ENCODE results near the gene KIAA1586. TPM values are rescaled to one million over a fixed set of nuclear protein-coding genes. Genes with fewer than 3 reads are reported as not detected.

Gene KIAA1586
- total and polyA plus RNA-seq, 2 donors (not counting 3 experiments of a cell fraction or from before 2014, with no cell fraction given), result 1.7 to 14.0 TPM

- FAIRE-seq, result no peak
- DNase-seq (ENCODE audit: low read depth, low spot score), result no peak
- peaks cover 1 to 4% of the 10 kb centered on the region in 2 experiments for H3K27me3 ChIP-seq (ENCODE audit: control insufficient read depth in 2 of 2, insufficient read depth in 2 of 2, low read length in 2 of 2)
- no TSS peak for BruUV-seq (replicated peaks)
- peaks cover 10% of the 10 kb centered on the region for H3K4me1 ChIP-seq (ENCODE audit: control insufficient read depth, extremely low read depth, insufficient read depth, low read length)
- H3K9me3 ChIP-seq (replicated peaks; ENCODE audit: control insufficient read depth, insufficient read depth, low read length), result no peaks in the 10 kb centered on the region
- TF ChIP-seq JUN (IDR thresholded peaks at IDR 0.05; ENCODE audit: borderline replicate concordance, insufficient read depth, insufficient read length, low read depth), result no peak
- no peak for TF ChIP-seq MYC (IDR thresholded peaks at IDR 0.05; ENCODE audit: low read depth, low read length)
- TF ChIP-seq, protein P1, sequence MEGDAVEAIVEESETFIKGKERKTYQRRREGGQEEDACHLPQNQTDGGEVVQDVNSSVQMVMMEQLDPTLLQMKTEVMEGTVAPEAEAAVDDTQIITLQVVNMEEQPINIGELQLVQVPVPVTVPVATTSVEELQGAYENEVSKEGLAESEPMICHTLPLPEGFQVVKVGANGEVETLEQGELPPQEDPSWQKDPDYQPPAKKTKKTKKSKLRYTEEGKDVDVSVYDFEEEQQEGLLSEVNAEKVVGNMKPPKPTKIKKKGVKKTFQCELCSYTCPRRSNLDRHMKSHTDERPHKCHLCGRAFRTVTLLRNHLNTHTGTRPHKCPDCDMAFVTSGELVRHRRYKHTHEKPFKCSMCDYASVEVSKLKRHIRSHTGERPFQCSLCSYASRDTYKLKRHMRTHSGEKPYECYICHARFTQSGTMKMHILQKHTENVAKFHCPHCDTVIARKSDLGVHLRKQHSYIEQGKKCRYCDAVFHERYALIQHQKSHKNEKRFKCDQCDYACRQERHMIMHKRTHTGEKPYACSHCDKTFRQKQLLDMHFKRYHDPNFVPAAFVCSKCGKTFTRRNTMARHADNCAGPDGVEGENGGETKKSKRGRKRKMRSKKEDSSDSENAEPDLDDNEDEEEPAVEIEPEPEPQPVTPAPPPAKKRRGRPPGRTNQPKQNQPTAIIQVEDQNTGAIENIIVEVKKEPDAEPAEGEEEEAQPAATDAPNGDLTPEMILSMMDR (IDR thresholded peaks at IDR 0.05; ENCODE audit: extremely low read depth in 1 of 2, insufficient read depth in 1 of 2, low read depth in 1 of 2, low read length in 2 of 2), result no peak
- no peak for TF ChIP-seq POLR2A (IDR thresholded peaks at IDR 0.05; ENCODE audit: low read depth, low read length)
- TF ChIP-seq FOS (IDR thresholded peaks at IDR 0.05; ENCODE audit: borderline replicate concordance, insufficient read depth, low read length), result no peak
- TF ChIP-seq EZH2 (IDR thresholded peaks at IDR 0.05; ENCODE audit: borderline replicate concordance, low read depth, low read length, severe bottlenecking), result no peak
- TF ChIP-seq MAX (IDR thresholded peaks at IDR 0.05; ENCODE audit: insufficient read depth, insufficient read length), result no peak
- no peak for TF ChIP-seq GATA2 (IDR thresholded peaks at IDR 0.05; ENCODE audit: insufficient read depth, insufficient read length, low read depth, low read length)
- TF ChIP-seq POLR2AphosphoS5 (IDR thresholded peaks at IDR 0.05; ENCODE audit: insufficient read depth, low read depth, low read length), result no peak
- no peak overlapping the region for H3K27ac ChIP-seq (ENCODE audit: insufficient read depth, low read depth, low read length)
- H2AFZ ChIP-seq (ENCODE audit: low read depth, low read length), result no peak overlapping the region
- peaks cover 28% of the 10 kb centered on the region for H3K79me2 ChIP-seq (ENCODE audit: control insufficient read depth, insufficient read depth, low read length)
- CTCF ChIA-PET, result no interaction called here
- peaks cover 3 to 12% of the 10 kb centered on the region in 2 experiments for H3K36me3 ChIP-seq (ENCODE audit: control insufficient read depth in 2 of 2, extremely low read depth in 1 of 2, insufficient read depth in 2 of 2, low read length in 2 of 2)
- no peaks in the 10 kb centered on the region for H3K9me1 ChIP-seq (replicated peaks; ENCODE audit: control insufficient read depth, extremely low read depth, insufficient read depth, low read length)
- intact Hi-C loops (cut with micrococcal nuclease), result loop anchor here (2.0 kb wide), 1 partner anchor 144 kb away; no protein-coding TSS in a partner anchor
- POLR2A ChIA-PET, result no interaction called here
- no peak overlapping the region for H3K4me3 ChIP-seq (replicated peaks in 1 of 3; ENCODE audit: insufficient read depth in 1 of 3, low read depth in 1 of 3, low read length in 3 of 3)
- H3K9ac ChIP-seq (replicated peaks; ENCODE audit: extremely low read depth, insufficient read depth, low read length), result no peak overlapping the region
- dilution Hi-C loops (cut with MboI; ENCODE audit: extremely low pct_ligation_motif_present, low sequenced_read_pairs), result no loop called here
- H3K4me2 ChIP-seq (ENCODE audit: insufficient read depth, low read length), result peak overlapping the region; percentile 9
- H4K20me1 ChIP-seq (replicated peaks; ENCODE audit: control insufficient read depth, extremely low read depth, insufficient read depth, low read length), result no peaks in the 10 kb centered on the region
Measured at GRCh38 chr6:57048577-57048976, 2.1 kb downstream of the KIAA1586 start.

All from endothelial cell of umbilical vein (primary cell).